IMR-90 (cell line): ENCODE results near the gene PTGDS. TPM values are rescaled to one million over a fixed set of nuclear protein-coding genes. Genes with fewer than 3 reads are reported as not detected.
A peak's percentile ranks its signal among the peaks of the same experiment; 100 is the strongest.

Source experiments
- ATAC-seq: fragments of 200-7000 bp; cut with Tn5 transposase; 2 replicates; pipeline ENCODE4 v1.9.1; 2020; ENCODE audit warnings: low read depth, mild to moderate bottlenecking, moderate library complexity
- BruUV-seq: library from RNA; stranded (reverse); fragments of 400-500 nt; replicated peaks from 2 replicates; lab custom pipeline; 2021; lab: Mats Ljungman, UMichigan
- CTCF ChIA-PET: fragments of 300-600 bp; formaldehyde crosslinking; extraction: SDS; loops from one replicate; lab custom pipeline; 2021; ENCODE audit warnings: antibody characterized with exemption; lab: Yijun Ruan, JAX
- POLR2A ChIA-PET: fragments of 300-600 bp; sonication (Branson Sonifier 250); formaldehyde crosslinking; loops from one replicate; lab custom pipeline; 2022; ENCODE audit warnings: antibody characterized with exemption; ENCODE audit not compliant: unreplicated experiment; lab: Charles Lee
- DNase-seq: peaks from one replicate; pipeline ENCODE4 v3.0.0; 2013
- H2AFZ ChIP-seq: replicated peaks from 2 replicates; pipeline ENCODE3; 2013; ENCODE audit warnings: low read length, mild to moderate bottlenecking; ENCODE audit not compliant: poor library complexity
- H2AK5ac ChIP-seq: 2 replicates; pipeline ENCODE4 v1.6.1; 2013; ENCODE audit warnings: low read depth, low read length, inconsistent platforms
- H2AK9ac ChIP-seq: replicated peaks from 2 replicates; pipeline ENCODE3; 2013; ENCODE audit warnings: mild to moderate bottlenecking, low read depth, low read length, moderate library complexity; ENCODE audit not compliant: poor library complexity
- H2BK120ac ChIP-seq: 2 replicates; pipeline ENCODE4 v1.6.1; 2013; ENCODE audit warnings: low read depth, low read length, inconsistent platforms
- H2BK15ac ChIP-seq: 3 replicates; pipeline ENCODE4 v1.6.1; 2013; ENCODE audit warnings: low read depth, low read length, inconsistent platforms
- H2BK20ac ChIP-seq: 2 replicates; pipeline ENCODE4 v1.6.1; 2013; ENCODE audit warnings: low read depth, mild to moderate bottlenecking, inconsistent platforms, low read length, moderate library complexity
- H2BK5ac ChIP-seq: 2 replicates; pipeline ENCODE4 v1.6.1; 2013; ENCODE audit warnings: mild to moderate bottlenecking, low read depth, low read length, inconsistent platforms; ENCODE audit not compliant: poor library complexity, severe bottlenecking
- H3K14ac ChIP-seq: replicated peaks from 2 replicates; pipeline ENCODE4 v1.6.1; 2013; ENCODE audit warnings: low read depth, low read length, inconsistent platforms
- H3K18ac ChIP-seq: 2 replicates; pipeline ENCODE4 v1.6.1; 2013; ENCODE audit warnings: low read depth, low read length, control low read depth
- H3K23ac ChIP-seq: 2 replicates; pipeline ENCODE4 v1.6.1; 2013; ENCODE audit warnings: low read depth, low read length, inconsistent platforms
- H3K27ac ChIP-seq: 2 replicates; pipeline ENCODE4 v1.5.1; 2013; ENCODE audit warnings: mild to moderate bottlenecking, control low read depth, low read length; ENCODE audit not compliant: insufficient read depth
- H3K27me3 ChIP-seq: 2 replicates; pipeline ENCODE4 v1.6.1; 2013; ENCODE audit warnings: low read length; ENCODE audit not compliant: control insufficient read depth, insufficient read depth
- H3K36me3 ChIP-seq: 2 replicates; pipeline ENCODE4 v1.6.1; 2013; ENCODE audit warnings: low read length, mixed read lengths; ENCODE audit not compliant: control insufficient read depth, insufficient read depth
- H3K4ac ChIP-seq: 2 replicates; pipeline ENCODE4 v1.6.1; 2013; ENCODE audit warnings: low read depth, low read length, inconsistent platforms
- H3K4me1 ChIP-seq: 2 replicates; pipeline ENCODE4 v1.6.1; 2013; ENCODE audit warnings: low read length, mixed read lengths; ENCODE audit not compliant: control insufficient read depth, insufficient read depth
- H3K4me2 ChIP-seq: 2 replicates; pipeline ENCODE4 v1.6.1; 2013; ENCODE audit warnings: low read depth, mild to moderate bottlenecking, control low read depth, low read length, moderate library complexity
- H3K4me3 ChIP-seq: 2 replicates; pipeline ENCODE4 v1.5.1; 2013; ENCODE audit warnings: low read depth, mild to moderate bottlenecking, control low read depth, low read length, moderate library complexity; ENCODE audit not compliant: insufficient read depth
- H3K56ac ChIP-seq: 2 replicates; pipeline ENCODE4 v1.6.1; 2013; ENCODE audit warnings: low read length, inconsistent platforms; ENCODE audit not compliant: insufficient read depth; ENCODE audit errors: extremely low read depth
- H3K79me1 ChIP-seq, 2 experiments: 2 replicates each; pipeline ENCODE4 v1.6.1; 2013; ENCODE audit warnings: low read length in 2 of 2, inconsistent platforms in 1 of 2, low read depth in 1 of 2
- H3K9ac ChIP-seq: 2 replicates; pipeline ENCODE4 v1.6.1; 2013; ENCODE audit warnings: low read depth, low read length, control low read depth
- H3K9me1 ChIP-seq: 2 replicates; pipeline ENCODE4 v1.6.1; 2013; ENCODE audit warnings: low read length, inconsistent platforms; ENCODE audit not compliant: insufficient read depth
- H3K9me3 ChIP-seq: 2 replicates; pipeline ENCODE4 v1.6.1; 2013; ENCODE audit warnings: low read length; ENCODE audit not compliant: control insufficient read depth, insufficient read depth
- H4K20me1 ChIP-seq: 2 replicates; pipeline ENCODE4 v1.6.1; 2013; ENCODE audit warnings: low read length, inconsistent platforms; ENCODE audit not compliant: insufficient read depth
- H4K5ac ChIP-seq: 2 replicates; pipeline ENCODE4 v1.6.1; 2013; ENCODE audit warnings: mild to moderate bottlenecking, low read depth, low read length, control low read depth
- H4K8ac ChIP-seq, 2 experiments: 2 replicates each; pipeline ENCODE4 v1.6.1; 2013; ENCODE audit warnings: low read depth in 2 of 2, low read length in 2 of 2, control low read depth in 1 of 2, inconsistent platforms in 1 of 2
- H4K91ac ChIP-seq: 2 replicates; pipeline ENCODE4 v1.6.1; 2013; ENCODE audit warnings: low read depth, low read length, inconsistent platforms; ENCODE audit not compliant: insufficient read depth
- BHLHE40 ChIP-seq: fragments of 150-350 bp; IDR thresholded peaks from 2 replicates; pipeline ENCODE4 v1.6.1; 2016; ENCODE audit warnings: mild to moderate bottlenecking, low read depth, low read length
- CTCF ChIP-seq: conservative IDR thresholded peaks from 2 replicates; pipeline ENCODE4 v1.5.1; 2012; ENCODE audit warnings: mild to moderate bottlenecking, low read depth, low read length, improper control_type of control experiment
- NFE2L2 ChIP-seq: fragments of 150-350 bp; IDR thresholded peaks from 2 replicates; pipeline ENCODE4 v1.6.1; 2016; ENCODE audit warnings: low read depth, mild to moderate bottlenecking, low read length
- RAD21 ChIP-seq: IDR thresholded peaks from 2 replicates; pipeline ENCODE4 v1.6.1; 2012; ENCODE audit warnings: low read length, improper control_type of control experiment
- WGBS, 2 experiments: methylation state at CpG; one replicate each; pipeline versions ENCODE4 v1.1.5 to v1.1.7; 2013; ENCODE audit warnings: missing lambda C conversion rate in 2 of 2; ENCODE audit not compliant: insufficient read length in 1 of 2; ENCODE audit errors: extremely low coverage in 2 of 2; 5-methylcytosine and 5-hydroxymethylcytosine counted together
- dilution Hi-C: fragments of 300-500 bp; cut with HindIII; formaldehyde crosslinking; loops from one replicate; pipeline ENCODE4 v1.14.3; 2018; ENCODE audit warnings: low sequenced_read_pairs; ENCODE audit not compliant: unreplicated experiment
- in situ Hi-C: fragments of 300-500 bp; cut with MboI; formaldehyde crosslinking; loops from 3 replicates; pipeline ENCODE4 v1.14.3; 2019; ENCODE audit warnings: low sequenced_read_pairs, inconsistent platforms, mixed read lengths
- intact Hi-C: fragments of 100-400 bp; cut with micrococcal nuclease; formaldehyde crosslinking; loops from 2 replicates; pipeline ENCODE4 v1.10.0; 2022
- polyA plus RNA-seq, 3 experiments: library from polyadenylated mRNA; depleted of rRNA; stranded (reverse); fragments of >200 nt; gene quantifications; 2 replicates each; pipeline ENCODE4 v1.2.3, GENCODE V29; 2012; ENCODE audit warnings: low replicate concordance in 1 of 3
- total RNA-seq: library from RNA; depleted of rRNA; stranded (reverse); fragments of >200 nt; gene quantifications from 2 replicates; pipeline ENCODE4 v1.2.3, GENCODE V29; 2012
- TF ChIP-seq, protein P1 (sequence below): fragments of 150-350 bp; IDR thresholded peaks from 2 replicates; pipeline ENCODE4 v1.6.1; 2017; ENCODE audit warnings: mild to moderate bottlenecking, antibody characterized with exemption, low read length, low read depth

The PTGDS gene
- total and polyA plus RNA-seq, 2 of the 4 experiments (the other 2 are of a cell fraction), result 1.2 TPM; not detected in 1

DNA sequence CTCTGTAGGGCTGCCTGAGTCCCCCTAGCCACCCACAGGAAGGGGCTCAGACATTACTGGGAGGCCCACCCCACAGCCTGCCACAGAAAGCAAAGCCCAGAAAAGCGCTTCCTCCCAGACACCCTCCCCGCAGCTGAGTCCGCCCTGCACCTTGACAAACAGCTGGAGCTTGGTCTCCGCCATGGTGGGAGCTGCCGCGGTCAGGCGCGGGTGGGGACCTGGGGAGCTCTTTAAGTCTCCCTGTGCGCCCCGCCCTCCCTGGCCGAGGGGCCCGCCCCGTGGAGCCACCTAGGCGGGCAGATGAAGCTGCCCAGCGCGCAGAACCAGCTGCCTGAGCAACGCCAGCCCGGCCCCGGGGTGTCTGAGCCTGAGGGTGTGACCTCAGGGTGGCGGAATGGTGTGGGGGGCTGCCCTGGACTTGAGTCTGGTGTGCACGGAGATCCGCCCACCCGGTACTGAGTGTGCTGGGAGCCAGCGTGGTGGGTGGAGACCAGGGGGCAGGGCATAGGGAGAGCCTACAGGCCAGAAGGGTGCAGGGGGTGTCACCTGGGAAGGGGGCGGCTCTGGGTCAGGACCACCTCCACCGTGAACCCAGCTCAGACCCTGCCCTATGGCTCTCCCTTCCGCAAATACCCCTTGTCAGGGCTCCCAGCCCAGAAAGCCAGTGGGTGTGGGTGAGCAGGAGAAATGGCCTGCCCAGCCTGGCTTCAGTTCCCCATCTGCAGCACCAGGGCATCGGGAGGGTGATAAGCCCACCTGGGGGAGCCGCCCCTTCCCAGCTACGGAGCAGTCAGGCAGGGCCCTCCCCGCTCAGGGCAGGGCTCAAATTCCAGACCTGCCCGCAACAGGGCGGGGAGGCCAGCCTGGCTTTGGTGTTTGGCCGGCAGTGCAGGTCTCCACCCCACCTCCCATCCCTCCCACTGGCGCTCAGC is 19.3 kb downstream of the PTGDS start, which contains the start of gene CLIC3:
Gene CLIC3, minus strand, starts transcription at position 208 of the 932 bp plus-strand sequence. Its CDS starts 25 bp downstream, at position 183.
- Histone ChIP-seq H3K9ac (no peak within 1 kb of the TSS), H4K5ac (no peak within 1 kb of the TSS), H3K9me3 (no peaks in the 10 kb centered on the region), H3K4ac (peak within 1 kb of the TSS; percentile 47), H4K91ac (peak within 1 kb of the TSS; percentile 23; the same call in 1 of the 2 replicates), H3K56ac (no peak within 1 kb of the TSS), H3K79me1 (peaks cover 6 to 16% of the 10 kb centered on the region in 2 experiments; a peak in 3 of 4 replicates), H3K4me2 (no peak within 1 kb of the TSS; the same call in 1 of the 2 replicates), H2BK5ac (no peak within 1 kb of the TSS), H3K27me3 (no peaks in the 10 kb centered on the region), H3K18ac (no peak within 1 kb of the TSS), H2AK9ac (peak within 1 kb of the TSS; percentile 42), H2BK15ac (no peak within 1 kb of the TSS), H2AFZ (peak within 1 kb of the TSS; percentile 81), H2BK20ac (no peak within 1 kb of the TSS), H3K27ac (no peak within 1 kb of the TSS), H4K8ac (peak within 1 kb of the TSS in 1 of 2 experiments; percentile 60; a peak in 1 of 4 replicates), H3K14ac (peak within 1 kb of the TSS; percentile 52; the same call in 1 of the 2 replicates), H2AK5ac (peak within 1 kb of the TSS; percentile 70), H3K36me3 (peaks cover 5% of the 10 kb centered on the region; the same call in 1 of the 2 replicates), H3K4me3 (no peak within 1 kb of the TSS), H3K4me1 (peaks cover 23% of the 10 kb centered on the region), H4K20me1 (no peaks in the 10 kb centered on the region; the same call in 1 of the 2 replicates), H3K23ac (no peak within 1 kb of the TSS; the same call in 1 of the 2 replicates), H2BK120ac (peak within 1 kb of the TSS; percentile 5; the same call in 1 of the 2 replicates), H3K9me1 (peaks cover 8% of the 10 kb centered on the region)
- DNase-seq (no peak), ATAC-seq (no peak)
- WGBS, 2 experiments, result 48% methylated on average over 9 of the region's 35 CpGs; no CpG with 5 or more reads in 1 of the 2 experiments
- in situ Hi-C loops, result no loop called here
- no peak for TF ChIP-seq NFE2L2
- TF ChIP-seq CTCF, result no peak
- no peak for TF ChIP-seq BHLHE40
- TF ChIP-seq, protein P1, sequence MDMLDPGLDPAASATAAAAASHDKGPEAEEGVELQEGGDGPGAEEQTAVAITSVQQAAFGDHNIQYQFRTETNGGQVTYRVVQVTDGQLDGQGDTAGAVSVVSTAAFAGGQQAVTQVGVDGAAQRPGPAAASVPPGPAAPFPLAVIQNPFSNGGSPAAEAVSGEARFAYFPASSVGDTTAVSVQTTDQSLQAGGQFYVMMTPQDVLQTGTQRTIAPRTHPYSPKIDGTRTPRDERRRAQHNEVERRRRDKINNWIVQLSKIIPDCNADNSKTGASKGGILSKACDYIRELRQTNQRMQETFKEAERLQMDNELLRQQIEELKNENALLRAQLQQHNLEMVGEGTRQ, result no peak
- no peak for TF ChIP-seq RAD21
- CTCF ChIA-PET, result no interaction called here
- BruUV-seq, result no TSS peak
- POLR2A ChIA-PET, result no interaction called here
- intact Hi-C loops, result no loop called here
- dilution Hi-C loops, result no loop called here
